ENCODE results near the gene ACADM. TPM values are rescaled to one million over a fixed set of nuclear protein-coding genes. Genes with fewer than 3 reads are reported as not detected.
"Not testable (repeated sequence)": the region's sequence is repeated elsewhere in the genome, so short reads cannot be mapped to it uniquely, and the experiment has no call there.

Gene ACADM
- polyA plus RNA-seq, 3 donors, result 133 to 150 (median 137) TPM

DNA sequence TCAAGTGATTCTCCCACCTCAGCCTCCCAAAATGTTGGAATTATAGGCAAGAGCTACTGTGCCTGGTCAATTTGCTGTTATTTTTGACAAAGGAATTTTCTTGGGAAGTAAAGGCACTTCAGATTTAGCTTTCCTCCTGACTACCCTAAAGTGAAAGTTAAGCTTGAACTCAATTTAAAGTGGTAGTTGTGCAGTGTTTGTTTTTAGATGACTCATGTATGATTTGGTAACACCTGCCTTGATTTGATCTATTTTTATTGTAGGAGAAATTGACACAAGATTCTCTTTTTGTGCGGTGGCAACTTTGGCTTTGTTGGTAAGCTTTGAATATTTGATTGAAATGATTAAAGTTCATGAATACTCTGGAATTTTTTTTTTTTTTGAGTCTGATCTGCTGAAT is 66.5 kb downstream of the ACADM start:
- DNase-seq (ENCODE audit: low read depth in 3 of 3, low spot score in 2 of 3), result no peak

DNA sequence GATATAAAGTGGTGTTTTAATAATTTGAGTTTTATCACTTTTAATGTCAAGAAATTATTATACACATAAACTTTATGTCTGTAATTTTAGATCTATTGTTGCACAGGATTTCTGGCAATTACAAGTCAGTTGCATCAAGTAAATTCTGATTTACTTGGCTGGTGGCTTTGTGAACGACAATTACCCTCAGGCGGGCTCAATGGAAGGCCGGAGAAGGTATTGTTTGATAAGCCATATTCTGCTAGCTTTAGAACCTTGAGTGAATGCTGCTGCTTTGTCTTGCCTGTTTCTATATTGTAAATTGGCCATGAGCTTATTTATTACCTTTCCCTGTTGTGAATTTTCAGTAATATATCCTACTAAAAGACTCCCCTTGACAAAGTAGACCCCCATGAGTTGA is 67.6 kb downstream of the ACADM start:
- no peak for DNase-seq (ENCODE audit: low read depth in 3 of 3, low spot score in 2 of 3)

DNA sequence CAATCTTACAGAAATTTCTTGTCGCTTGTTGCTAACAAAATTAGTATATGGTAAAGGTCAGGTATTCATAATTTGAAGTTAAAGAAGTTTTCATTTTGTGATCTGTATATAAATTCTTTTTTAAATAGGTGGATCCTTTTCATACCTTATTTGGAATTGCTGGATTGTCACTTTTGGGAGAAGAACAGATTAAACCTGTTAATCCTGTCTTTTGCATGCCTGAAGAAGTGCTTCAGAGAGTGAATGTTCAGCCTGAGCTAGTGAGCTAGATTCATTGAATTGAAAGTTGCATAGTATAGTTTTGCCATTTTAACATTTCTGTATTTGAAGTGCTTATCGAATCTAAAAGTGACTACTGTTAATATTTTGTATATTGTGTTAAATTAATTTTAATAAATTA is 69.9 kb downstream of the ACADM start:
- DNase-seq (ENCODE audit: low read depth in 3 of 3, low spot score in 2 of 3), result no peak

- no peak for DNase-seq (ENCODE audit: low read depth in 3 of 3, low spot score in 2 of 3)
These were observed 71.2 kb downstream of the ACADM start for GRCh38 chr1:75795703-75796193.

- DNase-seq (ENCODE audit: low read depth in 3 of 3, low spot score in 2 of 3), result no peak
These were observed 72.1 kb downstream of the ACADM start, which contains the start of gene MSH4 for GRCh38 chr1:75796376-75797272. TSS of gene MSH4 (plus strand) at chr1:75796882. CDS start at chr1:75796986, 104 bp downstream.

DNA sequence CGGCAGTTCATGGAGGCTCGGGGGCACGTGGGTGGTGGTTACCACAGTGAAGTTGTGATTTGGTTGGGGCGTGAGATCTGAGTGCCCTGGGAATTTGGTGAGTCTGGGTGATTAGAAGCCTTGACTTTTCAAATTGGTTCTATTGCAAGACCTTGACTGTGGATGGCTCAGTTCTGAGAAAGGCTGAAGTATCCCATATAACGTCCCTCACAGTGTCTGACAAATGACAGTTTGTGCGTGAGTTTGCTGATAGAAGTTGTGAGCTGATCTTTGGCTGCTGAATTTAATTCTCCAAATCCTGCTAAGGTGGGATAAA is 72.7 kb downstream of the ACADM start:
- no peak for DNase-seq (ENCODE audit: low read depth in 3 of 3, low spot score in 2 of 3)

- DNase-seq (ENCODE audit: low read depth in 3 of 3, low spot score in 2 of 3), result no peak
These were observed 73.2 kb downstream of the ACADM start for GRCh38 chr1:75797606-75798216.

- not testable (repeated sequence) for DNase-seq (ENCODE audit: low read depth in 3 of 3, low spot score in 2 of 3)
These were observed 77.0 kb downstream of the ACADM start for GRCh38 chr1:75801480-75801879.

DNA sequence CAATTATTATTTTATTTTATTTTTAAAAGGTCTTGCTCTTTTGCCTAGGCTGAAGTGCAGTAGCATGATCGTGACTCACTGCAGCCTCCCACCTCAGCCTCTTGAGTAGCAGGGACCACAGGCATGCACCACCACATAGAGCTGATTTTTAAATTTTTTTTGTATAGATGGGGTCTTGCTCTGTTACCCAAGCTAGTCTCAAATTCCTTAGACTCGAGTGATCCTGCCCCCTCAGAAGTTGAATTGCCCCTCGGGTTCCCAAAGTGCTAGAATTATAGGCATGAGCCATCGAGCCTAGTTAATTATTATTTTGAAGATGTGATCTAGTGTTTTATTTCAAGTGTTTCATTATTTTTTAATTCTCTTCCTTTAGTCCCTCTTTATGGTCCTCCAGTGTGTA is 84.4 kb downstream of the ACADM start:
- no peak for DNase-seq (ENCODE audit: low read depth in 3 of 3, low spot score in 2 of 3)

DNA sequence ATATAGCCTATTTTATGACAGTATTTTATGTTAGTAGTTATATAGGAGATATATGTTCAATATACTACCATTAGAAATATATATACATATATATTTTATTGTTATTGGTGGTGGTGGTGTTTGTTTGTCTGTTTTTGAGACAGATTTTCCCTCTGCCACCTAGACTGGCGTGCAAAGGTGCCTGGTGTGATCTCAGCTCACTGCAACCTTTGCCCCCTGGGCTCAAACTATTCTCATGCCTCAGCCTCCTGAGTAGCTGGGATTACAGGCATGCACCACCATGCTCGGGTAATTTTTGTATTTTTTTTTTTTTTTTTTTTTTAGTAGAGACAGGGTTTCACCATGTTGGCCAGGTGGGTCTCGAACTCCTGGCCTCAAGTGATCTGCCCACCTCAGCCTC is 85.6 kb downstream of the ACADM start:
- not testable (repeated sequence) for DNase-seq (ENCODE audit: low read depth in 3 of 3, low spot score in 2 of 3)

GRCh38 chr1:75811211-75811981 is 86.9 kb downstream of the ACADM start:
- no peak for DNase-seq (ENCODE audit: low read depth in 3 of 3, low spot score in 2 of 3)

DNA sequence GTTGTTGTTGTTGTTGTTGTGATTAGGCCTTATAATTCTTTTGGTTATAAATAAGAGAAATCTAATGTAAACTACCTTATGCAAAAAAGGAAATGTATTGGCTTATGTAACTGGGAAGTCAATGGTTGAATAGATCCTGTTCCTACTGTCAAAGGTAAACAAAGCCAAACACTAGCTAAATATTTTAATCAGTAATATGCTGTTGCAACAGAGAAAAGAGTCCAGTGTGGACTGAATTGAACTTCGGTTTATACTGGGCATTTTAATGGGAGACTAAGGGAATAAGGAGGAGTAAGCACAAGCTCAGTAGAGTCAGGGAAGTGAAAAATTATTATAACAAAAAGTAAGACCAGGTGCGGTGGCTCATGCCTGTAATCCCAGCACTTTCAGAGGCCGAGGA is 87.6 kb downstream of the ACADM start:
- no peak for DNase-seq (ENCODE audit: low read depth in 3 of 3, low spot score in 2 of 3)

Other genes with a start within 250 kb of the ACADM start
- gene SLC44A5, start 113.6 kb upstream of the ACADM start, polyA plus RNA-seq (ENCODE audit: insufficient read length in 3 of 3), result 10 to 100 TPM; 10.3 to 14.9 (median 10.4) TPM
- gene RABGGTB, start 61.5 kb downstream of the ACADM start, polyA plus RNA-seq (ENCODE audit: insufficient read length in 3 of 3), result 10 to 100 TPM; 90.0 to 99.6 (median 96.2) TPM
- under 1 TPM; 0.22 to 0.43 (median 0.25) TPM for gene MSH4, start 72.2 kb downstream of the ACADM start, polyA plus RNA-seq (ENCODE audit: insufficient read length in 3 of 3)
- not detected for gene ASB17, start 207.7 kb downstream of the ACADM start, polyA plus RNA-seq (ENCODE audit: insufficient read length in 3 of 3)

All from right renal cortex interstitium (tissue), 3 donors.